HepG2 (cell line): ENCODE measurements around the gene COG4. TPM values are rescaled to one million over a fixed set of nuclear protein-coding genes. Genes with fewer than 3 reads are reported as not detected.

Experiments
- AHDC1 ChIP-seq: sonication (generic); formaldehyde crosslinking; IDR thresholded peaks from 2 replicates; pipeline ENCODE4 v1.5.1; 2020; ENCODE audit warnings: mild to moderate bottlenecking, missing genetic modification reagents, borderline replicate concordance
- CENPT ChIP-seq: sonication (generic); formaldehyde crosslinking; IDR thresholded peaks from 2 replicates; pipeline ENCODE4 v1.8.0; 2022; ENCODE audit warnings: low read depth, mild to moderate bottlenecking, moderate library complexity, missing genetic modification reagents
- CREB3 ChIP-seq: sonication (generic); formaldehyde crosslinking; IDR thresholded peaks from 2 replicates; pipeline ENCODE4 v1.5.0; 2020; ENCODE audit warnings: missing genetic modification reagents
- E2F1 ChIP-seq: sonication (generic); formaldehyde crosslinking; IDR thresholded peaks from 2 replicates; pipeline ENCODE4 v1.5.0; 2020; ENCODE audit warnings: missing genetic modification reagents
- HMGA1 ChIP-seq: sonication (generic); formaldehyde crosslinking; conservative IDR thresholded peaks from 2 replicates; pipeline ENCODE4 v1.4.0; 2020; ENCODE audit warnings: missing genetic modification reagents
- MIER2 ChIP-seq: IDR thresholded peaks from 2 replicates; pipeline ENCODE4 v1.6.1; 2016; ENCODE audit warnings: missing biosample characterization, missing genetic modification reagents
- MIER3 ChIP-seq: IDR thresholded peaks from 2 replicates; pipeline ENCODE4 v1.6.1; 2016; ENCODE audit warnings: missing compliant biosample characterization, borderline replicate concordance
- MTERF4 ChIP-seq: sonication (generic); formaldehyde crosslinking; IDR thresholded peaks from 2 replicates; pipeline ENCODE4 v1.8.0; 2023; ENCODE audit warnings: mild to moderate bottlenecking, missing genetic modification reagents
- RELA ChIP-seq: sonication (generic); formaldehyde crosslinking; IDR thresholded peaks from 2 replicates; pipeline ENCODE4 v1.4.0; 2020; ENCODE audit warnings: missing genetic modification reagents
- STAT6 ChIP-seq: sonication (generic); formaldehyde crosslinking; IDR thresholded peaks from 2 replicates; pipeline ENCODE4 v1.4.0; 2020; ENCODE audit warnings: missing genetic modification reagents, mild to moderate bottlenecking, borderline replicate concordance
- ZNF18 ChIP-seq: sonication (generic); formaldehyde crosslinking; IDR thresholded peaks from 2 replicates; pipeline ENCODE4 v1.8.0; 2022; ENCODE audit warnings: mild to moderate bottlenecking, missing genetic modification reagents; ENCODE audit not compliant: insufficient replicate concordance
- ZNF224 ChIP-seq: sonication (generic); formaldehyde crosslinking; IDR thresholded peaks from 2 replicates; pipeline ENCODE4 v1.5.0; 2020; ENCODE audit warnings: mild to moderate bottlenecking, missing genetic modification reagents
- ZNF580 ChIP-seq: IDR thresholded peaks from 2 replicates; pipeline ENCODE4 v1.6.1; 2016; ENCODE audit warnings: low read depth, borderline replicate concordance
- ZNF607 ChIP-seq: sonication (generic); formaldehyde crosslinking; IDR thresholded peaks from 2 replicates; pipeline ENCODE4 v1.5.1; 2020; ENCODE audit warnings: missing genetic modification reagents, mild to moderate bottlenecking, borderline replicate concordance
- polyA plus RNA-seq, 8 experiments: library from polyadenylated mRNA; depleted of rRNA in 3 of 8; stranded (reverse) in 7 of 8; unstranded in 1 of 8; fragments of >200 nt; fragmentation: Illumina TruSeq in 4 of 8; extraction: Trizol in 4 of 8; gene quantifications; 2 replicates each; pipeline versions ENCODE4 v1.2.1 to v1.2.3, GENCODE V29; 2011 to 2016; ENCODE audit warnings: low read depth in 4 of 8, missing spikeins in 1 of 8, mixed read lengths in 1 of 8; ENCODE audit not compliant: insufficient read depth in 1 of 8
- total RNA-seq, 5 experiments: library from RNA; depleted of rRNA; stranded (reverse); fragments of >200 nt; fragmentation: Illumina TruSeq; extraction: Trizol; gene quantifications; 2 replicates each; pipeline ENCODE4 v1.2.3, GENCODE V29; 2016; ENCODE audit warnings: low read depth in 1 of 5

Gene COG4
- total and polyA plus RNA-seq, 2 of the 13 experiments (the other 11 are each of a cell fraction or from before 2014, with no cell fraction given) = 51.1 to 73.8 TPM

GRCh38 chr16:70523076-70523742, at the start of gene COG4 (continued):
- TF ChIP-seq E2F1 (CRISPR knock-in tag) = peak; percentile 98
- peak; percentile 27 for TF ChIP-seq ZNF18 (CRISPR knock-in tag)
- TF ChIP-seq MTERF4 (CRISPR knock-in tag) = peak; percentile 69; the same call in 1 of the 2 replicates
- no peak for TF ChIP-seq STAT6 (CRISPR knock-in tag)
- no peak for TF ChIP-seq MIER2 (CRISPR knock-in tag)
- TF ChIP-seq MIER3 = no peak
- TF ChIP-seq CENPT (CRISPR knock-in tag) = no peak
- TF ChIP-seq AHDC1 (CRISPR knock-in tag) = 0 out of 2 replicates have a peak, but pooled peaks have one; percentile 14
- TF ChIP-seq RELA (CRISPR knock-in tag) = no peak
- no peak for TF ChIP-seq ZNF224 (CRISPR knock-in tag)
- no peak; the same call in 1 of the 2 replicates for TF ChIP-seq ZNF580 (CRISPR knock-in tag)
- peak; percentile 74; the same call in 1 of the 2 replicates for TF ChIP-seq ZNF607 (CRISPR knock-in tag)
- peak; percentile 49; the same call in 1 of the 2 replicates for TF ChIP-seq CREB3 (CRISPR knock-in tag)
- no peak for TF ChIP-seq HMGA1 (CRISPR knock-in tag)
